Esophagus muscularis mucosa (tissue), 4 donors: ENCODE measurements around the gene RAB10. TPM values are rescaled to one million over a fixed set of nuclear protein-coding genes. Genes with fewer than 3 reads are reported as not detected.
A peak's percentile ranks its signal among the peaks of the same experiment; 100 is the strongest.

Experiments
- DNase-seq: peaks from one replicate; pipeline ENCODE4 v3.0.0-alpha.2; 2017; ENCODE audit errors: extremely low spot score
- H3K27ac ChIP-seq, 4 donors: fragments of 200-600 bp; sonication (generic); replicated peaks in 1 of 4; 1 replicate in 3 of 4; 2 replicates in 1 of 4; pipeline ENCODE4 v1.5.1; 2016 to 2019; ENCODE audit warnings: mild to moderate bottlenecking in 1 of 4
- H3K27me3 ChIP-seq, 4 donors: fragments of 200-600 bp; sonication (generic); one replicate each; pipeline versions ENCODE4 v1.5.1 to v1.6.0; 2016 to 2019
- H3K36me3 ChIP-seq, 4 donors: fragments of 200-600 bp; sonication (generic); one replicate each; pipeline ENCODE4 v1.5.1; 2016 to 2019
- H3K4me1 ChIP-seq, 4 donors: fragments of 200-600 bp; sonication (generic); one replicate each; pipeline ENCODE4 v1.5.1; 2016 to 2019
- H3K4me3 ChIP-seq, 4 donors: fragments of 200-600 bp; sonication (generic); 1 replicate in 2 of 4; 2 replicates in 2 of 4; pipeline ENCODE4 v1.5.1; 2016 to 2019; ENCODE audit warnings: mild to moderate bottlenecking in 4 of 4, moderate library complexity in 1 of 4
- H3K9me3 ChIP-seq, 4 donors: fragments of 200-600 bp; sonication (generic); 1 replicate in 3 of 4; 2 replicates in 1 of 4; pipeline ENCODE4 v1.5.1; 2016 to 2019
- CTCF ChIP-seq, 3 experiments: fragments of 200-600 bp in 2 of 3; fragments of 450-650 bp in 1 of 3; sonication (generic) in 2 of 3; IDR thresholded peaks; one replicate each; pipeline ENCODE4 v1.5.1; 2017 to 2019; ENCODE audit warnings: antibody characterized with exemption in 3 of 3, mild to moderate bottlenecking in 2 of 3, moderate library complexity in 1 of 3
- EP300 ChIP-seq: sonication (generic); formaldehyde crosslinking; IDR thresholded peaks from one replicate; pipeline ENCODE4 v1.6.1; 2017; ENCODE audit warnings: antibody characterized with exemption
- POLR2A ChIP-seq: fragments of 450-650 bp; IDR thresholded peaks from one replicate; pipeline ENCODE4 v1.6.1; 2017; ENCODE audit warnings: antibody characterized with exemption, moderate library complexity, mild to moderate bottlenecking, low read depth
- POLR2AphosphoS5 ChIP-seq, 2 donors: sonication (generic); formaldehyde crosslinking; IDR thresholded peaks; one replicate each; pipeline ENCODE4 v1.6.1; 2017; ENCODE audit warnings: antibody characterized with exemption in 2 of 2
- WGBS: methylation state at CpG from one replicate; pipeline ENCODE4 v1.1.5; 2018; 5-methylcytosine and 5-hydroxymethylcytosine counted together
- intact Hi-C: fragments of 100-400 bp; cut with DNase I; formaldehyde crosslinking; loops from one replicate; pipeline ENCODE4 v1.15.1; 2023
- total RNA-seq, 4 donors: library from RNA; depleted of rRNA; stranded (reverse); fragments of >200 nt; gene quantifications; one replicate each; pipeline versions ENCODE4 v1.1.0 to v1.2.1, GENCODE V29; 2016

The RAB10 gene
- total RNA-seq, result 100 to 1,000 TPM in 2 of 4 donors, 10 to 100 TPM in 2; 91.0 to 106 (median 98.1) TPM

GRCh38 chr2:26033818-26034636 is at the start of gene RAB10:
TSS of gene RAB10 (plus strand) at chr2:26034084. CDS start at chr2:26034609, 525 bp downstream.
- Histone ChIP-seq H3K4me3 (peak within 1 kb of the TSS; percentile 72 to 93 (median 84)), H3K4me1 (peaks cover 17 to 52% (median 41%) of the 10 kb centered on the region in 4 donors), H3K27me3 (no peaks in the 10 kb centered on the region), H3K36me3 (peaks cover 0 to 4% (median 2%) of the 10 kb centered on the region in 4 donors), H3K27ac (peak within 1 kb of the TSS; percentile 94 to 99 (median 96)), H3K9me3 (no peaks in the 10 kb centered on the region)
- TF ChIP-seq POLR2AphosphoS5 (IDR thresholded peaks at IDR 0.05) (peak; percentile 99), EP300 (no peak), POLR2A (peak; percentile 96), CTCF (IDR thresholded peaks at IDR 0.05) (peak in 1 of 3 experiments; percentile 30)
- WGBS, result 0% methylated on average over 19 of the region's 94 CpGs
- intact Hi-C loops, result loop anchor here (5.0 kb wide), 1 partner anchor 52 kb away; the partner anchor contains the start of gene KIF3C
- DNase-seq, result peak; percentile 99

- H3K9me3 ChIP-seq, result no peaks in the 10 kb centered on the region
- H3K4me1 ChIP-seq, result peaks cover under 1 to 11% (median 8%) of the 10 kb centered on the region in 4 donors
- no peak for TF ChIP-seq EP300
- TF ChIP-seq POLR2AphosphoS5 (IDR thresholded peaks at IDR 0.05), result no peak
- no peak for TF ChIP-seq POLR2A
- no peak for TF ChIP-seq CTCF (IDR thresholded peaks at IDR 0.05)
- no peak for DNase-seq
- no peak overlapping the region for H3K27ac ChIP-seq
- intact Hi-C loops, result no loop called here
- no peak overlapping the region for H3K4me3 ChIP-seq
- no peaks in the 10 kb centered on the region for H3K27me3 ChIP-seq
- H3K36me3 ChIP-seq, result no peaks in the 10 kb centered on the region
- WGBS, result 91% methylated on average over 9 of the region's 9 CpGs
These were observed 45.8 kb upstream of the RAB10 start for GRCh38 chr2:25988134-25988533.

GRCh38 chr2:25989154-25989553 is 44.7 kb upstream of the RAB10 start:
- Histone ChIP-seq H3K9me3 (no peaks in the 10 kb centered on the region), H3K27ac (no peak overlapping the region), H3K4me1 (peaks cover 0 to 9% (median 7%) of the 10 kb centered on the region in 4 donors), H3K36me3 (no peaks in the 10 kb centered on the region), H3K27me3 (no peaks in the 10 kb centered on the region), H3K4me3 (no peak overlapping the region)
- no peak for DNase-seq
- no peak for TF ChIP-seq EP300
- intact Hi-C loops, result no loop called here
- 98% methylated on average over 4 of the region's 4 CpGs for WGBS

GRCh38 chr2:25991965-25992364 is 41.9 kb upstream of the RAB10 start:
- intact Hi-C loops, result loop anchor here (2.0 kb wide), 1 partner anchor 155 kb away; no protein-coding TSS in a partner anchor
- Histone ChIP-seq H3K4me1 (peaks cover 0 to 9% (median 7%) of the 10 kb centered on the region in 4 donors), H3K27me3 (no peaks in the 10 kb centered on the region), H3K36me3 (no peaks in the 10 kb centered on the region), H3K4me3 (no peak overlapping the region), H3K9me3 (no peaks in the 10 kb centered on the region), H3K27ac (no peak overlapping the region)
- TF ChIP-seq POLR2A (no peak), POLR2AphosphoS5 (IDR thresholded peaks at IDR 0.05) (no peak), EP300 (no peak), CTCF (IDR thresholded peaks at IDR 0.05) (no peak)
- WGBS, result 79% methylated on average over 3 of the region's 3 CpGs
- no peak for DNase-seq

- no peaks in the 10 kb centered on the region for H3K27me3 ChIP-seq
- WGBS, result 90% methylated on average over 8 of the region's 8 CpGs
- no peaks in the 10 kb centered on the region for H3K36me3 ChIP-seq
- no peaks in the 10 kb centered on the region for H3K9me3 ChIP-seq
- H3K27ac ChIP-seq, result no peak overlapping the region
- no peak overlapping the region for H3K4me3 ChIP-seq
- DNase-seq, result no peak
- H3K4me1 ChIP-seq, result peaks cover 0 to 9% (median 7%) of the 10 kb centered on the region in 4 donors
- TF ChIP-seq EP300, result no peak
- no peak for TF ChIP-seq POLR2AphosphoS5 (IDR thresholded peaks at IDR 0.05)
- TF ChIP-seq CTCF (IDR thresholded peaks at IDR 0.05), result no peak
- no peak for TF ChIP-seq POLR2A
- intact Hi-C loops, result no loop called here
These were observed 41.3 kb upstream of the RAB10 start for GRCh38 chr2:25992556-25992955.
